Testis (tissue), 2 donors: ENCODE measurements around the gene DDAH1.

Source experiments
- POLR2A ChIP-seq: fragments of 450-650 bp; IDR thresholded peaks from one replicate; pipeline ENCODE4 v1.6.1; 2017; ENCODE audit warnings: antibody characterized with exemption, mild to moderate bottlenecking, moderate library complexity
- TF ChIP-seq, protein P1 (sequence below), 3 experiments: fragments of 450-650 bp in 2 of 3; fragments of 200-600 bp in 1 of 3; sonication (generic) in 1 of 3; IDR thresholded peaks; one replicate each; pipeline ENCODE4 v1.5.1; 2016 to 2019; ENCODE audit warnings: antibody characterized with exemption in 3 of 3, mild to moderate bottlenecking in 2 of 3, moderate library complexity in 1 of 3

DNA sequence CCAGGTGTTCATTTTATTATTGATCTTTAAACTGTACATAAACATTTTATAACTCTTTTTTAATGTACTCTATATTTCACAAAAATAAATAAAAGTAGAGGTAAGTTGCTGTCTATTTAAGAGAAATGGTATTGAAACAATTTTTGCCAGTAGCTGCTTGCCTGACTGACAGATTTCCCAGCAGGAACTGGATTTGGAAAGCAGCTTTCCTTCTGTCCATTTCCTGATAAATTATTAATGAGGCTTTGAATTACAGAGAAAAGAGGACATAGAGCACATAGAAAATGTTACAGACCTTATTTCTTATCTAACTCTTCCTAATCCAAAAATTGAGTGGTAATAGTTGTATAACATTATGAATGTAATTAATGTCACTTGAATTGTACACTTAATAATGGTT lies 108.8 kb downstream of the DDAH1 start:
- TF ChIP-seq, protein P1, sequence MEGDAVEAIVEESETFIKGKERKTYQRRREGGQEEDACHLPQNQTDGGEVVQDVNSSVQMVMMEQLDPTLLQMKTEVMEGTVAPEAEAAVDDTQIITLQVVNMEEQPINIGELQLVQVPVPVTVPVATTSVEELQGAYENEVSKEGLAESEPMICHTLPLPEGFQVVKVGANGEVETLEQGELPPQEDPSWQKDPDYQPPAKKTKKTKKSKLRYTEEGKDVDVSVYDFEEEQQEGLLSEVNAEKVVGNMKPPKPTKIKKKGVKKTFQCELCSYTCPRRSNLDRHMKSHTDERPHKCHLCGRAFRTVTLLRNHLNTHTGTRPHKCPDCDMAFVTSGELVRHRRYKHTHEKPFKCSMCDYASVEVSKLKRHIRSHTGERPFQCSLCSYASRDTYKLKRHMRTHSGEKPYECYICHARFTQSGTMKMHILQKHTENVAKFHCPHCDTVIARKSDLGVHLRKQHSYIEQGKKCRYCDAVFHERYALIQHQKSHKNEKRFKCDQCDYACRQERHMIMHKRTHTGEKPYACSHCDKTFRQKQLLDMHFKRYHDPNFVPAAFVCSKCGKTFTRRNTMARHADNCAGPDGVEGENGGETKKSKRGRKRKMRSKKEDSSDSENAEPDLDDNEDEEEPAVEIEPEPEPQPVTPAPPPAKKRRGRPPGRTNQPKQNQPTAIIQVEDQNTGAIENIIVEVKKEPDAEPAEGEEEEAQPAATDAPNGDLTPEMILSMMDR (IDR thresholded peaks at IDR 0.05), result no peak
- no peak for TF ChIP-seq POLR2A
